ENCODE data around the gene LEF1.

GRCh38 chr4:108116423-108117168 is 52.1 kb downstream of the LEF1 start:
- TF ChIP-seq CTCF (IDR thresholded peaks at IDR 0.05; ENCODE audit: insufficient read depth, low read depth, low read length), result no peak
- no peak for TF ChIP-seq EZH2 (IDR thresholded peaks at IDR 0.05; ENCODE audit: insufficient read depth, low read length)
